ENCODE data around the gene GMDS. TPM values are rescaled to one million over a fixed set of nuclear protein-coding genes. Genes with fewer than 3 reads are reported as not detected.
A peak's percentile ranks its signal among the peaks of the same experiment; 100 is the strongest.

The GMDS gene
- total RNA-seq, 1 experiment from 2014 or later, result 27.6 TPM

DNA sequence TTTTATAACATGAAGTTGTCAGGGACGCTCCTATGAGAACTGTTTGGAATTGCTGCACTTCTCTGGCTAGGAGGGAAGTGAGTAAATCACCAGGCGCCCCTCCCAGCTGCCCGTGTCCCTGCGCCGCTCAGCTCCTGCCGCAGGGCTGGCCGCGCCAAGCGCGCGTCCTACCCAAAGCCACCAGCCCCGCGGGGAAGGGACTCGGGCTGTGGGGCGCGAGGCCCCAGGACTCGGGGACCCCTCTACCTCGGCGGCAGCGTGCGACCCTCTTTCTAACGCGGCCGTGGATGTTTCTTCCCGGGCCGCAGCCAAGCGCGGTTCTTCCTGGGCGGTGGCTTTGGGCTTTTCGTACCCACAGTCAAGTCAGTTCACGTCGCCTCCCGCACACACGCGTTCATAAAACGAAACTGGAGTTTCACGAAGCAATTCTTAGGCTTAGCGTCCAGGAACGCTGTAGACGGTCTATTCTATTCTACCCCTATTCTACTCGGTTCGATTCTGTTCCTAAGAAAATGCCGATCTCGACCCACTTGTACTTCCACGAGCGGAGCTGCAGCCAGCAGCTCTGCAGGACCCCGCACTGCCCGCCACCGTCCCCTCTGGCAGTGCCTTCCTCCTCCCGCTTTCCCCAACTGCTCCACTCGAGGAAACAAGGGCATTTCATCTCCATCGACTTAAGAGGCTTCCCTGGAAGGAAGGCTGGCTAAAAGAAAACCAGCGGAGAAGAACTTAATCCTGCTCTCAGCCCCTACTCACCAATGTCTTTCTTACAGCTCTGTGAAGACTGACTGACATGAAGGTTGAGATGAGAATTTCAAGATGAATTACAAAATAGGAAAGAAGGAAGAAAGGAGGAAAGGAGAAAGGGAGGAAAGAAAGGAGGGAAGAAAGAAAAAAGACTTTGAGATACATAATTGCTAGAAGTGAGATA lies 620.3 kb downstream of the GMDS start:
- no peak overlapping the region for H2BK12ac ChIP-seq (ENCODE audit: insufficient read length, low read depth, low read length)
- TF ChIP-seq, protein P1, sequence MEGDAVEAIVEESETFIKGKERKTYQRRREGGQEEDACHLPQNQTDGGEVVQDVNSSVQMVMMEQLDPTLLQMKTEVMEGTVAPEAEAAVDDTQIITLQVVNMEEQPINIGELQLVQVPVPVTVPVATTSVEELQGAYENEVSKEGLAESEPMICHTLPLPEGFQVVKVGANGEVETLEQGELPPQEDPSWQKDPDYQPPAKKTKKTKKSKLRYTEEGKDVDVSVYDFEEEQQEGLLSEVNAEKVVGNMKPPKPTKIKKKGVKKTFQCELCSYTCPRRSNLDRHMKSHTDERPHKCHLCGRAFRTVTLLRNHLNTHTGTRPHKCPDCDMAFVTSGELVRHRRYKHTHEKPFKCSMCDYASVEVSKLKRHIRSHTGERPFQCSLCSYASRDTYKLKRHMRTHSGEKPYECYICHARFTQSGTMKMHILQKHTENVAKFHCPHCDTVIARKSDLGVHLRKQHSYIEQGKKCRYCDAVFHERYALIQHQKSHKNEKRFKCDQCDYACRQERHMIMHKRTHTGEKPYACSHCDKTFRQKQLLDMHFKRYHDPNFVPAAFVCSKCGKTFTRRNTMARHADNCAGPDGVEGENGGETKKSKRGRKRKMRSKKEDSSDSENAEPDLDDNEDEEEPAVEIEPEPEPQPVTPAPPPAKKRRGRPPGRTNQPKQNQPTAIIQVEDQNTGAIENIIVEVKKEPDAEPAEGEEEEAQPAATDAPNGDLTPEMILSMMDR (conservative IDR thresholded peaks at IDR 0.05), result no peak
- H3T11ph ChIP-seq (ENCODE audit: low read length), result no peak overlapping the region
- H3K4me1 ChIP-seq (ENCODE audit: insufficient read depth, low read length), result no peaks in the 10 kb centered on the region
- H3K4me1 Mint-ChIP-seq, result peaks cover 10 to 15% of the 10 kb centered on the region in 2 experiments
- no peak overlapping the region for H3K27ac Mint-ChIP-seq
- H3K56ac ChIP-seq (ENCODE audit: insufficient read length, low read depth, low read length), result no peak overlapping the region
- H2BK20ac ChIP-seq (ENCODE audit: low read depth, low read length, poor library complexity, severe bottlenecking), result no peak overlapping the region
- peaks cover 98% of the 10 kb centered on the region for H3K27me3 Mint-ChIP-seq (ENCODE audit: low read depth)
- no peak overlapping the region for H4K91ac ChIP-seq (ENCODE audit: insufficient read length, low read depth, low read length)
- WGBS (ENCODE audit: extremely low coverage, insufficient read length, low lambda C conversion rate), result no CpG with 5 or more reads among the region's 53 CpGs
- peaks cover 0 to 5% (median 4%) of the 10 kb centered on the region in 3 experiments; a peak in 4 of 7 replicates for H3K36me3 Mint-ChIP-seq (ENCODE audit: insufficient read depth in 1 of 3, low read depth in 3 of 3)
- no peak overlapping the region for H2AK5ac ChIP-seq (ENCODE audit: insufficient read length, low read length)
- peak overlapping the region; percentile 56 for H3K4me2 ChIP-seq (ENCODE audit: insufficient read depth, insufficient read length, low read length)
- DNase-seq, result no peak
- no peak overlapping the region for H3K9ac ChIP-seq (ENCODE audit: extremely low read depth, insufficient read length, low read length)
- no peak overlapping the region for H2BK120ac ChIP-seq (ENCODE audit: low read depth, low read length, poor library complexity, severe bottlenecking)
- peaks cover 3% of the 10 kb centered on the region for H4K20me1 ChIP-seq (ENCODE audit: control insufficient read depth, insufficient read depth, insufficient read length)
- H3K79me2 ChIP-seq (ENCODE audit: insufficient read depth, low read length), result no peaks in the 10 kb centered on the region
- no peak overlapping the region for H4K8ac ChIP-seq (replicated peaks; ENCODE audit: insufficient read length, low read depth, low read length)
- H3K9me3 Mint-ChIP-seq, result no peaks in the 10 kb centered on the region; a peak in 1 of 5 replicates
- H2BK15ac ChIP-seq (ENCODE audit: low read depth, low read length), result no peak overlapping the region
- no peak overlapping the region for H3K18ac ChIP-seq (ENCODE audit: insufficient read length, low read depth, low read length)
- H3K4ac ChIP-seq (ENCODE audit: low read depth, low read length), result no peak overlapping the region
- H3K27me3 ChIP-seq (ENCODE audit: insufficient read depth, low read length), result peaks cover 82% of the 10 kb centered on the region
- no peak overlapping the region for H4K5ac ChIP-seq (ENCODE audit: insufficient read length, low read depth, low read length)
- peak overlapping the region; percentile 35 to 74 for H3K4me3 Mint-ChIP-seq
- no peak overlapping the region for H3K14ac ChIP-seq (ENCODE audit: insufficient read depth, low read length)
- H3K23ac ChIP-seq (ENCODE audit: insufficient read length, low read depth, low read length), result no peak overlapping the region
- H3K9me3 ChIP-seq (ENCODE audit: control insufficient read depth, low read depth, low read length), result no peaks in the 10 kb centered on the region
- H3K27ac ChIP-seq (ENCODE audit: insufficient read length, low read depth, low read length), result no peak overlapping the region
- H3K23me2 ChIP-seq (ENCODE audit: insufficient read length, low read depth, low read length, poor library complexity, severe bottlenecking), result peaks cover 12% of the 10 kb centered on the region
- no peak overlapping the region for H2BK5ac ChIP-seq (ENCODE audit: insufficient read length, low read length)
- H2AFZ ChIP-seq (ENCODE audit: low read length), result no peak overlapping the region
- H3K79me1 ChIP-seq (ENCODE audit: insufficient read depth, low read depth, low read length, poor library complexity, severe bottlenecking), result no peaks in the 10 kb centered on the region
